ENCODE data around the gene LAMB4.

DNA sequence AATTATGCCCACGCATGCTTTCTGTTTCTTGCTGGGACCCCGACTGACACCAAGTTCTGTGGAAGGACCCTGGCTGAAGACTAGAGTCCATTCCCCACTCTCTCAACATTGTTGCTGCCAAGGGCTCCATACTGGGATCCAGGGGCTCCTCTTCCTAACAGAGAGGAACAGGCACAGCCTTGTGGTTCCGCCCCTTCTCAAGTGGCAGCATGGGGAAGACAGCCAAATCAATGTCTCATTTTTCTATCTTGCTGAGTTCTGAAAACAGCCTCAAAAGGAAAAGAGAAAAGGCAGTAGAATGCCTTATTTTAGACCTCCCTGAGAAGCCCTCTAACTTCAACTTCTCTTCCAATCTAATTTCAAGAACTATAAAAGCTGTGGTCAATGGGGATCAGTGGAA is 103.5 kb downstream of the LAMB4 start:
- TF ChIP-seq POLR2A (IDR thresholded peaks at IDR 0.05) = no peak
- TF ChIP-seq, protein P1, sequence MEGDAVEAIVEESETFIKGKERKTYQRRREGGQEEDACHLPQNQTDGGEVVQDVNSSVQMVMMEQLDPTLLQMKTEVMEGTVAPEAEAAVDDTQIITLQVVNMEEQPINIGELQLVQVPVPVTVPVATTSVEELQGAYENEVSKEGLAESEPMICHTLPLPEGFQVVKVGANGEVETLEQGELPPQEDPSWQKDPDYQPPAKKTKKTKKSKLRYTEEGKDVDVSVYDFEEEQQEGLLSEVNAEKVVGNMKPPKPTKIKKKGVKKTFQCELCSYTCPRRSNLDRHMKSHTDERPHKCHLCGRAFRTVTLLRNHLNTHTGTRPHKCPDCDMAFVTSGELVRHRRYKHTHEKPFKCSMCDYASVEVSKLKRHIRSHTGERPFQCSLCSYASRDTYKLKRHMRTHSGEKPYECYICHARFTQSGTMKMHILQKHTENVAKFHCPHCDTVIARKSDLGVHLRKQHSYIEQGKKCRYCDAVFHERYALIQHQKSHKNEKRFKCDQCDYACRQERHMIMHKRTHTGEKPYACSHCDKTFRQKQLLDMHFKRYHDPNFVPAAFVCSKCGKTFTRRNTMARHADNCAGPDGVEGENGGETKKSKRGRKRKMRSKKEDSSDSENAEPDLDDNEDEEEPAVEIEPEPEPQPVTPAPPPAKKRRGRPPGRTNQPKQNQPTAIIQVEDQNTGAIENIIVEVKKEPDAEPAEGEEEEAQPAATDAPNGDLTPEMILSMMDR (IDR thresholded peaks at IDR 0.05) = no peak
